A549 treated with RU486 at 1 μM for 4 hours (cell line): ENCODE results near the gene NTS. TPM values are rescaled to one million over a fixed set of nuclear protein-coding genes. Genes with fewer than 3 reads are reported as not detected.

Source experiments
- total RNA-seq: library from RNA; stranded (reverse); fragments of 200-300 nt; extraction: Qiagen RNA extraction; gene quantifications from 5 replicates; pipeline ENCODE4 v1.2.3, GENCODE V29; 2022; ENCODE audit warnings: low read depth

Gene NTS
- 35.3 to 94.8 TPM (median 77.0 TPM) in 5 replicates for total RNA-seq

GRCh38 chr12:85874031-85874461, at the start of gene NTS:
Gene NTS, plus strand, starts transcription at chr12:85874295. Its CDS starts 109 bp downstream, at chr12:85874404.

GRCh38 chr12:85836197-85837090, 37.7 kb upstream of the NTS start, which contains the start of gene RASSF9:
Gene RASSF9, minus strand, starts transcription at chr12:85836409. Its CDS starts 208 bp downstream, at chr12:85836201.

Other genes starting within 250 kb of the NTS start
- gene RASSF9, start 37.9 kb upstream of the NTS start, total RNA-seq: 0.16 to 0.63 TPM (median 0.53 TPM) in 5 replicates